Measurements from ENCODE around the gene DHX36.

DHX36 gene

GRCh38 chr3:154223519-154223918 is 100.8 kb downstream of the DHX36 start:
- no peak for DNase-seq (ENCODE audit: low read depth)

Data from fibroblast of gingiva (primary cell).